Activated CD4-positive, alpha-beta T cell treated with anti-CD3 and anti-CD28 coated beads for 4 hours (primary cell): Measurements from ENCODE around the gene PDZRN4.
"Not testable (repeated sequence)": the region's sequence is repeated elsewhere in the genome, so short reads cannot be mapped to it uniquely, and the experiment has no call there.

Source experiments
- DNase-seq, 2 donors: peaks; one replicate each; pipeline ENCODE4 v3.0.0-alpha.2; 2020

The PDZRN4 gene

DNA sequence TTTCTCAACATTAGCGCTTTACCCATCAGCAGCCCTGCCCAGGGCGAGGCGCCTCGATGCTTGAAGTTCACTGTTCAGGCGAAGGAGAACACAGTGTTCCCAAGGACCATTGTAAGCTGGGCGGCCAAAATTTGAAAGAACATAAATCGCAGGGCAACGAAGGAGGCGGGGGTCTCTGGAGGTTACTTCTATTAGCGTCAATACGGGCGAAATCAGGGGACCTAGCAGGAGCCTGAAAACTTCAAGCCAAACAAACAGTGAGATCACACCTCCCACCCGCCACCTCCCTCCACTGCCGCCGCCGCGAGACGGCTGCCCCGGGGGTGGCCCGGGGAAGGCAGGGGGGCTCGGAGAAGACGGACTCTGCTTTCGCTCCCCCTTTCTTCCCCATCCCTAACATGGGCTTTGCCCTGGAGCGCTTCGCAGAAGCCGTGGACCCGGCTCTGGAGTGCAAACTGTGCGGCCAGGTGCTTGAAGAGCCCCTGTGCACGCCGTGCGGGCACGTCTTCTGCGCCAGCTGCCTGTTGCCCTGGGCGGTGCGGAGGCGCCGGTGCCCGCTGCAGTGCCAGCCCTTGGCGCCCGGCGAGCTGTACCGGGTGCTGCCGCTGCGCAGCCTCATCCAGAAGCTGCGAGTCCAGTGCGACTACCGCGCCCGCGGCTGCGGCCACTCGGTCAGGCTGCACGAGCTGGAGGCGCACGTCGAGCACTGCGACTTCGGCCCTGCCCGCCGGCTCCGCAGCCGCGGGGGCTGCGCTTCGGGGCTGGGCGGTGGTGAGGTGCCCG lies at the start of gene PDZRN4:
TSS of gene PDZRN4 (plus strand) at position 263 of the 783 bp plus-strand sequence.
- no peak for DNase-seq

DNA sequence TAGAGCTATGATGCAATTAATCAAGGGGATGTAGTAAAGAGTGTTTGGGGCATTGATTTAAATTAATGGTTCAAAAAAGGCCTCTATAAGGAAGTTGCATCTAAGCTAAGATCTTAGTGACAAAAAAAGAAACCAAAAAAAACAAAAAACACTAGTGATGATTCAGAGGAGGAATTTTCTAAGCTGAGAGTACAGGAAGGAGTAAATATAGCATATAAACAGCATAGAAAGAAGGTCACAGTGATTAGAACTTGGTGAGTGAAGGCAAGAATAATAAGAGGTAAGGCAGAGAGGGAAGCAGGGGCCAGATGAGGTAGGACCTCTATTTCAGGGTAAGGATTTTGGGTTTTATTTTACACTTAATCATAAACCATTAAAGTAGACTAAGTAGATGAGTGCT lies 48.0 kb upstream of the PDZRN4 start:
- no peak for DNase-seq

DNA sequence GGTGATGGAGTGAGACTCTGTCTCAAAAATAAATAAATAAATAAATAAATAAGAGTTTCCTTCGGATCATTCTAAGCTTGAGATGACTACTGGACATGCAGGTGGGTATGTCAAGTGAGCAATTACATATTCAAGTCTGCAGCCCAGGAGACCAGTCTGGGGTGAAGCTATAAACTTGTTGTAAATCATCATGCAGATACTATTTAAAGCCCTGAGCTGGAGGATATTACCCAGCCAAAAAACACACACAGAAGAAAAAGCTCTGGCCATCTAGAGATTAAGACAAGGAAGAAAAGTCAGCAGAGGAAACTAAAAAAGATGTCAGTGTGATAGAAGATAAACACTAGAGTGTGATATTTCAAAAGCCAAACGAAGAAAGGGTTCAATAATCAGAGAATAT lies 47.0 kb upstream of the PDZRN4 start:
- no peak for DNase-seq

DNA sequence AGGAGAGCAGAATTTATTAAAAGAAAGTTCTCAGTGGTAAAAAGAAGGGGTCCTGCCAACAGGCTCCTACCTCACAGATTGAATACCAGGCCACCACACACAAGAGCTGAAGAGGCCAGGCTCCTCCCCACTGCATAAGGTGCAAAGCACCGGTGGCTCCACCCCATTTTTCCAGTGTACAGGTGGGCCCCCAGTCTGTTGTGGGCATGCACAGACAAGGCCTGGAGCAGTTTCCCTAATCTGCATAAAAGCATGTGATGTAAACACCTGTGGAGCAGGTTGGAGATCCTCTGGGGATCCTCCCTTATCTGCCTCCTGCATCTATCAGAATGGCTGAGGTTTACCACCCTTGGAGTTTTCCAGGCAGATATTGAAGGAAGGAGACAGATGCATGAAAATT lies 45.7 kb upstream of the PDZRN4 start:
- no peak for DNase-seq

DNA sequence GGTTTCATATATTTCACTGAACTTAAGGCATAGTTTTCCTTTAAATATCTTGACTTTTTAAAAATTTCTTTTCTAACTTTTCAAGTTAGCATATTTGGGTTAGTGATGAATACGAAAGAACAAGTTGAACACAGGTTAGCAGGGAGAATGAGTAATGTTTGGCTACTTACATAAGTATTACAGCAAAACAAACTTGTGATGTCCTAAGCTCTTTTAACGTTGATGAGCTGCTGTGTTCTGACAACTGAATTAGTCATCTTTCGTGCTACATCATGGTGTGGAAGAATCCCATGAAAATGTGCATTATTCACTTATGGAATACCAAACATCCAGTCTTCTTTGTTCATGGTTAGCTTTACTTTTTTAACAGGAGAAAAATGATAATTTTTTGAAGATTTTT lies 36.3 kb upstream of the PDZRN4 start:
- DNase-seq, result no peak

DNA sequence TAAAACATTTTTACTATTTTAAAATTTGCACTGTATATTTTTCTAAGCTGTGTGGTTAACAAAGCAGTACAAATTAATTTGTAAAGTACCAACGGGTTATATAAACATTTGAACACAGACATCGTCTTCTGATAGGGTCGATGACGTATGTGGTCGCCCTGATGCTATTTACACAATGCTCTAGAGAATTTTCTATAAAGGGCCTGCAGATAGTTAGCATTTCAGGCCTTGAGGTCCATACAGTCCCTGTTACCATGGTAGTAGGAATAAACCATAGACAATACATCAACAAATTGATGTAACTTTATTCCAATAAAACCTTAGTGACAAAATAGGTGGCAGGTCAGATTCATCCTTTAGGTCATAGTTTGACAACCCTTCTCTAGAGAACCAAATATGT lies 25.7 kb upstream of the PDZRN4 start:
- DNase-seq, result no peak

DNA sequence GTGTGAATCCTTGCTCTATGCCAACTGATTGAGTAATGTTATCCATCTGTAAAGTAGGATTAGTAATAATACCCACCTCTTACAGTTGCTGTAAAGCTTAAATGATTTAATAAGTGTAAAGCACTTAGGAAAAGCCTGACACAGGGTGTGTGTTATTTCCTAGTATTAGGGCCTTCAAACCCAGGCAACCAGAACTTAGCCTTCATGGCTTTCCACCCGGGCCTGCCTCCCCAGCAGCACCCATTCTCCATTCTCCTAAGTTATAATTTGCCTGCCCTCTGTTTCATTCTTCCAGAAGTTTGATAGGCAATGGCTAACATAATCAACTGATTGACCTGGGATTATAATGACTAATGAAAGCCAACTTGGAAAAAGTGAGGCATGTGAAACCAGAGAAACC lies 20.4 kb upstream of the PDZRN4 start:
- DNase-seq, result no peak

DNA sequence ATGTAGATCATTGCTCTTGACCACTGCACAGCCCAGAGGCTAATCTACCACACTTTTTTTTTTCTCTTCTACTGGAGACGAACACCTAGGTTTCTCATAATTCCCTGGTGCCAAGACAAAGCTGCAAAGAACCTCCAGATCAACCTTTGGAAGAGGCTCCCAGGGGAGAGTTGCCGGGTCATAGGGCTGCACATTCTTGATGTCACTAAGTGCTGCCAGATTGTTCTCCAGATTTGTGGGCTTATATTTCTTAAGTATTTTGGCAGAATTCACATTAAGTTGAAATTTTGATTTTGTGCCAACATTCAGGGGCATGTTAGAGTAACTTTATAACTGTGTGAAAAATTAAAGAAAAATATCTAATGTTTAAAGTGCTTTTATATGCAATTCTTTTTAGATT lies 13.5 kb upstream of the PDZRN4 start:
- DNase-seq, result no peak

DNA sequence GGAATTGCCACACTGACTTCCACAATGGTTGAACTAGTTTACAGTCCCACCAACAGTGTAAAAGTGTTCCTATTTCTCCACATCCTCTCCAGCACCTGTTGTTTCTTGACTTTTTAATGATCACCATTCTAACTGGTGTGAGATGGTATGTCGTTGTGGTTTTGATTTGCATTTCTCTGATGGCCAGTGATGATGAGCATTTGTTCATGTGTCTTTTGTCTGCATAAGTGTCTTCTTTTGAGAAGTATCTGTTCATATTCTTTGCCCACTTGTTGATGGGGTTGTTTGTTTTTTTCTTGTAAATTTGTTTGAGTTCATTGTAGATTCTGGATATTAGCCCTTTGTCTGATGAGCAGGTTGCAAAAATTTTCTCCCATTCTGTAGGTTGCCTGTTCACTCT lies 8.6 kb upstream of the PDZRN4 start:
- not testable (repeated sequence) for DNase-seq

DNA sequence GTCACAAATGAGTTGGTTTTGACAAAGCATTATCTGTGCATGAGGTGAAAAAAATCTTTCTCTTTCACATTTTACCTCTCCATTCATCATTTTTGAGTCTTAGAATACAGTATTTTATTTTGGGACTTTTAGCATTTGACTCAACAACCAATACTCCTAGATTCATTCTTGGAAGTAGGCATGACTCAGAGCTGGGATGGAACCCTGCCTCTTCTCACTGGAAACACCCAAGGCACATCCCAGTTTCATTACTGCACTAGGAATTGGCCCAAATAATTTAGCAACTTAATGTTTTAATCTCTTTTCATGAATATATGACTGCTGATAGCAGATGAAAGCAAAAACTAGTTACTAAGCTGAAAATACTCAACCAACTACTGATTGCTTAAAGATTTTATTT lies 3.3 kb upstream of the PDZRN4 start:
- DNase-seq, result no peak

DNA sequence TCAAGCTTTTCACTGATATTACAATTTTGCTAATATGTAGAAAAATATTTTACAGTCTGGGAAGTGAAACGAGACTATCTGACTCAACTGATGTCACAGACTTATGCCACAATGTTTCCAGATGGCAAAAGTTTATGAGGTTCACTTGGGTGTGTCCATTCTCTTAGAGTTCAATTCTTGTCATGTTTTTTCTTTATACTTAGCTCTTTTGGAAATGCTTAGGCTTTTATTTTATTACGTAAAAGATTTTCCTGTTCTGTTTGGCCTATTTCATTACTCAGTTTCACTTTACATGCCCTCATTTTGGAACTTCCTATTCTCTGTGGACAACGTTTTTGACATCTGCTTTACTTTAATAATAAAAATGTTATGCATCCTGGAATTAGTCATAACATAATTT lies 2.1 kb upstream of the PDZRN4 start:
- DNase-seq, result no peak

DNA sequence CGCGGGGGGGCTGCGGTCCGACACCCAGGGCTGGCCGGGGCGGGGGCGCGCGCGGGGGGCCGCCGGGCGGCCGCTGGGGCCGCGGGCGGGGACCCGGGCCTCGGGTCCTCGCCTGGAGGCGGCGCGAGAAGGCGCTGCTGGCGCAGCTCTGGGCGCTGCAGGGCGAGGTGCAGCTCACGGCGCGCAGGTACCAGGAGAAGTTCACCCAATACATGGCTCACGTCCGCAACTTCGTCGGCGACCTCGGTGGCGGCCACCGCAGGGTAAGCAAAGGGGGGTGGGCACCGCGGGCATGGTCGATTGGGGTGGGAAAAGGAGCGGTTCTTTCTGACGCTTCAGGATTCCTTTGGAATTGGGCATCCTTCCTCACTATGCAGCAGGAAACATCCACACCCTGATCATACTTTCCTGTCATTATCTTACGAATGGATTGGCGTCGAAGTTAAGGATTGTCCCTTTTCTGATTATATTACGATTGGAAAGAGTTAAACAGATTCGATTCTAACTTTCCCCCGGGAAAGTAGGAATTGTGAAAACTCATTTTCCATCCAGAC lies 798 bp downstream of the PDZRN4 start:
- no peak for DNase-seq

DNA sequence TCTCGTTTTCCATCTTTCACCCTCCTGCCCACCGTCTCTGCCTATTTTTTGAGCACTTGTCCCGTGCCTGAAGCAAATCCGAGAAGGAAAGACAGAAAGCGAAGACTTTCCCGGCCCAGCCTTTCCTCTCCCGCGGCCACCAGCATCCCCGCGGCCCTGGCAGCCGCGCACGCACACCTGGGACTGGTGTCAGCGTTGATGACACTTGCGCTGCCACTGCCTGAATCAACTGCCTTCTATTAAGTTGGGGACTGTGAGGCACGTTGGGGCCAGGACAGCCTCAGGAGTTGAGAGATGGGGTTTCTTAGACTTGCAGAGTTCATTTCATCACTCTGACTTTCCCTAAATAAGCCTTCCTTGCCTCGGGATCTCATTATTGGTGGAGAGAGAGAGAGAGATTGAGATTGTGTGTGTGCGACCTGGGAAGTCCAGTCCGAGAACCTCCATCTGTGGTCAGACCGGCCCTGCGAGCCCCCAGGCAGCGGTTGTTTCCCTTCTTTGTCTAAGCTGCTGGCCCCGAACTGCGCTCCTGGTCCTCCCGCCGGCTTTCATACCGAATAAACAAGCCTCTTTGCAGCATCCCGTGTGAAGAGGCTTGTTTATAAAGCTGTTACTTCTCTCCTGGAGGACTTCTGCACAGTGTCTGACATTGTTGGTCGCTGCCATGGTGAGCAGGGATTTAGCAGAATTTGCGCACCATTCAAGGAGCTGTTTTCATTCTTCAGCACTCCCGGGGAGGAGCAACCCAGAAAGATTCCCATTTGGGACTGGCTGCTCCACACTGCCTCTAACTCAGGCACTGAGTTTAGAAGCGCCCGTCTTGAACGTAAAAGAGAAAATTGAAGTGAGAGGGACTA lies 1.5 kb downstream of the PDZRN4 start:
- DNase-seq, result no peak

DNA sequence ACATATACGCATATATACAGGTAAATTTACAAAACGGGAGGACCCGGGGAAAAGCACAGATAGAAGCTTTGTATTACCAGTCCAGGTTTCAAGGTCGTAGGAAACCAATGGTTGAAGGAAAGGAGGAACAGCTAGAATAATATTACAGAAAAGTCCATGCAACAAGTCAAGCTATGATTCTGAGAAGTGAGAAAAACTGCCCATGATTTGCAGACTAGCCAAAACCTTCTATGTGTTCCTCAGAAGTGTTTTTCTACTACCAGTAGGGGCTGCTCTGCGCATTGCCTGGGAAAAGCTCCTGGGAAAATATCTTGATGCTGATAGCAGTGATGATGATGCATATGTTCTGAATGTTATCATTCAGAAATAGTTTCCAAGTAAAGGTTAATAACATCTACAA lies 2.2 kb downstream of the PDZRN4 start:
- DNase-seq, result no peak

DNA sequence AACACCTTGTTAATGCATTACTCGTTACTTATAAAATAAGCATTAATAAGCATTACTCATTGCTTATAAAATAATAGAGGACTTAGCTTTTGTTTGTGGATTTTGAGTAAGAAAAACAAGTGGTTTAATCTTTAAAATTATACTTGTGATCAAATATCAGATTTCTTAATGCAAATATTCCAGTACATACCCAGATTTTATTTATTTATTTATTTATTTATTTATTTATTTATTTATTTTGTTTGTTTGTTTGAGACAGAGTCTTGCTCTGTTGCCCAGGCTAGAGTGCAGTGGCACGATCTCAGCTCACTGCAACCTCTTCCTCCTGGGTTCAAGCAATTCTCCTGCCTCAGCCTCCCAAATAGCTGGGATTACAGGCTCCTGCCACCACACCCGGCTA lies 3.4 kb downstream of the PDZRN4 start:
- DNase-seq, result not testable (repeated sequence)

DNA sequence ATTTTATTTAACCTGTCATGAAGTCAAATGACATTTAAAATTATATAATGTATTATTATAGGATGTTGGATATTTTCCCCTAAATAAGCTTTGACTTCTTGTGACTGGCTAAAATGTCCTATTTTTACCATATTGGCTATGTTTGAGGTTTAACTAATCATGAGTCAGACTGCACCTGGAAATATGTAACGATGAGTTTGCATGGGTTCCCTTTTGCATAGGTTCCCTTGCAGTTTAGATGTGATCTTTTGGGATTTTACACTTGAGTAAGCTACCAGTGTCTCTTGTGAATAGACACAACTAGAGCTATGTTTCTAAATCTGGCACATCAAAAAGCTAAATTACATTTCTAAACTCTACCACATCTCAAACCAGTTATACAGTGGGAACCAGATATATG lies 5.2 kb downstream of the PDZRN4 start:
- no peak for DNase-seq

DNA sequence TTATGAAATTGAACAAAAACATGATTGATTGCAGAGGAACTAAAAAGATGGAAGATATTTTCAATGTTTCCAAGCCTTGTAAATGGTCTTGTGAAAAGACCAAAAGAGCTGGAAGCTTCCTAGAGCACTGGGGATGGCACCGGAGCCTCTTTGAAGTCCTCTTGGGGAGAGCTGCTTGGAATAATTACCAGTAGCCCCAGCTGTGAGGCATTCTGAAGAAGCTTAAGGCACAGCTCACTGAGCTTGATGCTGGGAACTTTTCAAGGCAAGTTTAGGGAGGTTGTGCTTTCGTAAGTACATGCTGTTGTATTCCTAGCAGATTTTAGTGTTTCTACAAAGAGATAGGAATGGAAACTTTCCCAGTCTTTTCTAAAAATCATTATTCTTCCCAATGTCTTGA lies 13.9 kb downstream of the PDZRN4 start:
- DNase-seq, result no peak

DNA sequence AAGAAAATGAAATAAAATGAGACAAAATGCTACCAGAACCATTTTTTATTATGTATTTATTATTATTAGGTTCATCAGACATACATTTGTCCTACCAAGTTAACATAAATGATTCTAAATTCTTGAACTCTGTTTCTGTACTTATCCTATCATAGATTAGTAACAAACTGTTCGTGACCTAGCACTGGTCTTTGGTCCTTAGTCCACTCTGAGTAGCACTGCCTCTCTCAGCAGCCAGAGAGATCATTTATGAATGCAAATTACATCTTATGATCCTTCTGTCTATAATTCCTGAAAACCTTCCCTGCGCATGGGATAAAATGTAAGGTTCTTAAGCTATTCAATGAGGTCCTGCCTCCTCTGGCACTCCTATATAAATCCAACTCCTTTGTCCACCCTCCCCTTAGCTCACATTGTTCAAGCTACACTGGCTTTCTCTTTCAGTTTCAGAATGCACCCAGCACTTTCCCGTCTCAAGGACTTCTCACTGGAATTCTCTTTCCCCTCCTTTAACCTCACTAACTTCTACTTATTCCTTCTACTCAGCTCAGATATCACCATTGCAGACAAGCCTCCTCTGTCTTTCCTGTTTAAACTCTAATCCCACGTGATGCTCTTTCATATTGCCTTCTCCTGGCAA lies 17.1 kb downstream of the PDZRN4 start:
- no peak for DNase-seq

DNA sequence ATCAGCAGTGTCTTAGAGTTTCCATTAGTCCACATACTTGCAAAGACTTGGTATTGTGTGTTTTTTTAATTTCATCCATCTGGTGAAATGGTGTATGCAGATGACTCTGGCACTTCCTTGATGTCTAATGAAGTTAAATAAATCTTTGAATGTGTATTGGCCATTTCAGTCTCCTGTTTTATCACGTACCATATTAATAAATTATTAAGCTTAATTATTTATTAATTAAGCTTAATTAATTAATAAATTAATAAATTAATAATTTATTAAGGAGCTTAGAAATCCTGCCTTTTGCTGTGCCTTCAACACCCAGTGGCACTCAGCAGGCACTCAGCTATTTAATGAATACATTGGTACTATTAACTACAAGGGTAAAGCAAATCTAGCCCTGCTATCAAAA lies 18.2 kb downstream of the PDZRN4 start:
- no peak for DNase-seq

DNA sequence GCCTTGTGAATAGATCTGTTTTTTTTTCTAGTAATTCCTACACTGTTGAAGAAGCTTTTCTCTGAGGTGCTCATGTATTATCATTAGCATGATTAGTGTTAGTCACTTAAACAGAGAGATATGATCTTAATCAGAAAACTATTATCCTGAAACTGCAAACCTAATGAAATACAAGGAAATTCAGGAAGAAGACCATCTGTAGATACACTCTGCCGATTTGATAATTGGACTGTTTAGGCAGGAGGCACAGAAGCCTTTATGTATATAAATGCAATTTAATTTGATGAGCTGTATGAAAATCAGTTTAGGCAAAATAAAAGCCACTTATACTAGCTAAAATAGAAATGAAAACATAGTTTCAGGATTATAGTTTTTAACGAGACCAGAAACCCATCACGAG lies 23.3 kb downstream of the PDZRN4 start:
- DNase-seq, result no peak

DNA sequence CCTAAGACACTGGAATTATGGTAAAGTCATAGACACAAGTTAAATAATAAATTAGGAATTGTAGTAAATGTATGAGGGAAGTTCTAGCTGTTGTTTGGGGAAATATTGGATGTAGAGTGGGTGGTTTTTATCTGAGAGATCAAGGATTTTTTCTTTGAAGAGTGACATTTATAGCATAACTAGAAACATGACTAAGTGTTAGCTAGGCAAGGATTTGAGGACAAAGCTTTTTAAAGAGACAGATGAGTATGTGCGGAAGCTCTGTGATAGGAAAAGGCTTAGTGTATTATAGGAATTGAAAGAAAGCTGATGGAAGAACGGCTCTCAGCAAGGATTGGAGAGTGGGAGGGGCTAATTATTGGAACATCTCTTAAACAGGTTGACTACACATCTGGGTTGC lies 24.5 kb downstream of the PDZRN4 start:
- no peak for DNase-seq

DNA sequence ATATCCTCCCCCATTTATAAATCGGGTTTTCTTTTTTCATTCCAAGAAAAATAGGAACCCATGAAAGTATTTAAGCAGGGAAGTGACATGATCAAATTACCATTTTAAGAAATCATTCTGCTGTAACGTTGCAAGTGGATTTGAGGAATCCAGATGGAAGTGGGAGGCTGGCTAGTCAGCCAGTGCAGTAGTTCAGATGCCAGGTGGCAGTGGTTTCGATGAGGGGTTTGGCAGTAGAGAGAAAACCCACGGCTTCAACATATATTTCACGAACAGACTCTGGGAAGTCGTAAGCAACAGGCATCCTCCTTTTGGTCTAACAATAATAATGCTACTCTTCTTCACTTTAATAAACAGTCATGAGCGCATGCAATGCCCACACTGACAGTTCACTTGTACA lies 25.0 kb downstream of the PDZRN4 start:
- DNase-seq, result no peak

DNA sequence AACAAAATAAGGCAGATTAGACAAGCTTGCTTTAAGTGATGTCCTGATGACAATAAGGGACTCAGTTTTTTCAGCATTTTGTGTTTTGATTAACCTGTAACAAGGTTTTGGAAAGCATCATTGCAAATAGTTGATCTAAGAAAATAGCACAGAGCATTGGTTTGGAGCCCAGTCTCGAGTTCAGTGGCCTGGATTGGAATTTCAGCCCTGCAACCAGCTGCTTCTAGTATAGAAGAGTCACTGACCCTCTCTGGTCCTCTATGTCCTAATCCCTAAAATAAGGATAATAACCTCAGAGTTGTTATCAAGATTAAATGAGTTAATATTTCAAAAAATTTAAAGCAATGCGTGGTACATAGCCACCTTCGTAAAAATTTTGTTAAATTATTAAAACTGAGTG lies 25.5 kb downstream of the PDZRN4 start:
- DNase-seq, result no peak

DNA sequence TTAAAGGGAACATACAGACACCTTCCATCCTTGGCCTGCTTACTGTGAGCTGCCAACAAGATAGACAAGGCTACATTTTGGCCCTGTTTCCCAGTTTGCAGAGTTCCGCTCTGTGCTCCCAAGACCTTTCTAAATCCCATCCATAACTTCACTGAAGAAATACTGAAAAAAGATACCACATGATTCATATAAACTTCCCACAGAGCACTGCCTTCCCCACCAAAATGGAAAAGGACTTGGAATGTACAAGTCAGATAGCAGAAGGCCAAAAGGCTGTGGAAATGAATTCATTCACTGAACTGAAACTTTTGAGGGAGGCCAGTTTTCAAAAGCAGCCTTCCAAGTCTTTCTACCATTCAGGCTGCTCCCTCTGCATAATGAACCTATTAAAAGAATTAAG lies 29.6 kb downstream of the PDZRN4 start:
- no peak for DNase-seq
